Upper lobe of left lung (tissue), 4 donors: Measurements from ENCODE around the gene TRIM72.

Experiments
- CTCF ChIP-seq, 6 experiments: fragments of 450-650 bp in 4 of 6; fragments of 200-600 bp in 2 of 6; sonication (generic) in 2 of 6; IDR thresholded peaks; one replicate each; pipeline ENCODE4 v1.5.1; 2016 to 2019; ENCODE audit warnings: antibody characterized with exemption in 6 of 6
- POLR2A ChIP-seq, 4 donors: fragments of 450-650 bp; IDR thresholded peaks; one replicate each; pipeline ENCODE4 v1.5.1; 2016 to 2017; ENCODE audit warnings: antibody characterized with exemption in 4 of 4, mild to moderate bottlenecking in 2 of 4

DNA sequence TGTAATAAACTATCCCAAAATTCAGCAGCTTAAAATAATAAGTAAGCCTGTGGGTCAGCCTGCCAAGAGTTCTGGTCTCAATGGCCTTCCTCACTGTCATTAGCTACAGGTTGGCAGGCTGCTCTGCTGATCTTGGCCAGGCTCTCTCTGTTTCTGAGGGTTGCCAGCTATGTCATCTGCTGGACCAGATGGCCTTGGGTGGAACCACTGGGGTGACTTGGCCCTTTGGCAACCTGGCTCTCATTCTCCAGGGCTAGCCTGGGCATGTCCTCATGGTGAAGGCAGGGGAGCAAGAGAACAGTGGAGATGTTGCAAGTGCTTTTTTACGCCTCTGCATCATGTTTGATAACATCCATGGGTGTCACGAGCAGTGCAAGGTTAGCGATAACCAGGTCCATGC, 59.8 kb downstream of the TRIM72 start:
- TF ChIP-seq POLR2A (IDR thresholded peaks at IDR 0.05): no peak
- no peak for TF ChIP-seq CTCF (IDR thresholded peaks at IDR 0.05)
